ENCODE measurements around the gene PINK1.
"Not testable (repeated sequence)": the region's sequence is repeated elsewhere in the genome, so short reads cannot be mapped to it uniquely, and the experiment has no call there.

The PINK1 gene

DNA sequence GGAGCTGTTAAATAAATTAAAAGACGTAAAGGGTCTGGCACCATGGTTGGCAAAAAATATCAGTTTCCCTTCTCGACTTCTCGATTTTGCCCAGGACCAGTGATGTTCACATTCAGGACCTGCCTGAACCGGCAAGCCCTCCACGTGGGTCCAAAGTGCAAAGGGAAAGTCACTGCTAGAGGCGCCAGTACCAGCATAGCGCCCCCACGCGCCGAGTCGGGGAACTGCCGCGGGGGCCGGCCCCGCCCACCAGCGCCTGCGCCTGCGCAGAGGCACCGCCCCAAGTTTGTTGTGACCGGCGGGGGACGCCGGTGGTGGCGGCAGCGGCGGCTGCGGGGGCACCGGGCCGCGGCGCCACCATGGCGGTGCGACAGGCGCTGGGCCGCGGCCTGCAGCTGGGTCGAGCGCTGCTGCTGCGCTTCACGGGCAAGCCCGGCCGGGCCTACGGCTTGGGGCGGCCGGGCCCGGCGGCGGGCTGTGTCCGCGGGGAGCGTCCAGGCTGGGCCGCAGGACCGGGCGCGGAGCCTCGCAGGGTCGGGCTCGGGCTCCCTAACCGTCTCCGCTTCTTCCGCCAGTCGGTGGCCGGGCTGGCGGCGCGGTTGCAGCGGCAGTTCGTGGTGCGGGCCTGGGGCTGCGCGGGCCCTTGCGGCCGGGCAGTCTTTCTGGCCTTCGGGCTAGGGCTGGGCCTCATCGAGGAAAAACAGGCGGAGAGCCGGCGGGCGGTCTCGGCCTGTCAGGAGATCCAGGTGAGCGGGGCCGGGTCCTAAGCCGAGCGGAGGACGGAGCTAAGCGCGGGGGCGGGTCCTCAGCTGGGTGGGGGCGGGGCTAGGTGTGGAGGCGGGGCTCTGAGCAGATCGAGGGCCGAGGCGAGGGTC lies at the start of gene PINK1:
Gene PINK1, plus strand, starts transcription at position 269 of the 875 bp plus-strand sequence. Its CDS starts 91 bp downstream, at position 360.
- peak in 1 of 2 experiments; percentile 29 for DNase-seq (ENCODE audit: low read depth in 2 of 2)

DNA sequence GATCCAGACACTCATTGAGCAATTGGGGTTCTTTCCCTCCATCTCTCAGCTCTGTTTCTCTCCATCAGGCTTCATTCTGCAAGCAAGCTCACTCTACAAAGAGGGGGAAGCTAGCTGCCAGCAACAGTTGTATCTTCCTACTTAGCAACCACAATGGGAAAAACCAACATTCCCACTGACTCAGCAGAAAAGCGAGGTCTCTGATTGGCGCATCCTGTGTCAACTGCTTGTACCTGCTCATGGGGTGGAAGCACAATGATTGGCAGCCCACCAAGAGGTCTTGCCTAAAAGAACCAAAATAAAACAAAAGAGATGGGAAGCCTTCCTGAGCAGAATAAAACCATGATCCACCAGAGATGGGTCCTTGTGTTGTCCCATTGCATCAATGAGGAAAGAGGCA lies 48.4 kb upstream of the PINK1 start:
- no peak for DNase-seq (ENCODE audit: low read depth in 2 of 2)

DNA sequence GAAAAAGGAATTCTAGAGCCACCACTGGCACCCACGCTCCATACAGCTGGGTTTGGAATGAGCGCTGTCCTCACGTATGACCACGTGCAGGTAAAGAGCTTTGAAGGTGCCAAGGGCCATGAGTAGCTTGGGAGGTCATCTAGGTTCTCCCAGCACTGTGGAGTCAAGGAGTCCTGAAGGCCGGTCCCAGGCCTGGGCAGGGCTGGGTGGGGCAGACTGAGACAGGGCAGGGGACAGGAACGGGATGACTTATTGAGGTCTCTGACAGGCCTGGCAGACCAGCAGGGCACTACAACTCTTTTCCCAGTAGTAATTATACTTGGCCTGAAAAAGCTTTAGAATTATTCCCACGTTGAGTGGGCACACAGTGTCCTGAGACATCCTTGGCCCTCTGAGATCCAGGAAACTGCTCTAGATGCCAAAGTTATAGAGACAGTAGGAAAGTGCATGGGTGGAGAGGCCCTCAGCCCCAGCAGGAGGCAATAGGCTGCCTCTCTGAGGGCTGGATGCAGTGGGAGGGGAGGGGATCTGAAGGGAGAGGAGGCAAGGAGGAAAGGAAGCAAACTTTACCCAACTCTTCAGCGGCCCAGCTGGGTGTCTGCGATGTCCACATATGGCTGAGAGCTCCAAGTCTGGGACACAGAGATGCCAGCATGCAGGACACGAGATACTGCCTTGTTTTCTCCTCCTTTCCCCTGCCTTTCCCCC lies 46.2 kb upstream of the PINK1 start:
- DNase-seq (ENCODE audit: low read depth in 2 of 2) = no peak

DNA sequence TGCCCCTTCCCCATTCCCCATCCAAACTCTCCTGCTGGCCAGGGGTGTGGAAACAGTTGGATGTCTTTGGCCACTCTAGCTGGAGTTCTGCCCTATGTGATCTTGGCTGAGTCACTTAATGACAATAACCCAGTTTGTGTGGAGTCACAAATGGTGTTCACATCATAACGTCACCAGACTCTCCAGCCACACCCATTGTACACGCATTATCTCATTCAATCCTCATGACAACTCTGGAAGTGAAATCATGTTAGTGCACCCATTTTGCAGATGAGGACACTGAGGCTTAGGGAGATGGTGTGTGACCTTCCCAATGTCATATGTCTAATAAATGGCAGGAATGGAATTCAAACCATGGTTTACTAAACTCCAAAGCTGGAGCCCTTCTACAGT lies 45.6 kb upstream of the PINK1 start:
- no peak for DNase-seq (ENCODE audit: low read depth in 2 of 2)

DNA sequence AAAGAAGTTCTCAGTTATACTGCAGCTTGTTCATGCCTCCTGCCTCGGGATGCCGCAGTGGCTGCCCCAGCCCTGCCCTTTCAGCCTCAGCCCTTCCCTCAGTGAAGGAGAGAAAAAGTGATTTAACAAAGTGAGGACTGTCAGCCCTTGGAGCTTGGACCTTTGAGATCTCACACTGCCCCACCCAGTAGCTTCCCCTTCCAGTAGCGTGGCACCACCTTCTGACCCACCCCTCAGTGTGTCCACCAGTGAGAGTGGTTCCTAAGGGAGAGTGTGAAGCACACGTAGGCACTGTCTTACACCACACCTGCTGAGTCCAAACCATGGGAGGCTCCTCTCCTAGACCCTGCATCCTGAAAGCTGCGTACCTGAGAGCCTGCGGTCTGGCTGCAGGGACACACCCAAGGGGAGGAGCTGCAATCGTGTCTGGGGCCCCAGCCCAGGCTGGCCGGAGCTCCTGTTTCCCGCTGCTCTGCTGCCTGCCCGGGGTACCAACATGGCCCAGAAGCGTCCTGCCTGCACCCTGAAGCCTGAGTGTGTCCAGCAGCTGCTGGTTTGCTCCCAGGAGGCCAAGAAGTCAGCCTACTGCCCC lies 44.5 kb upstream of the PINK1 start, which contains the start of gene CDA:
Gene CDA, plus strand, starts transcription at position 464 of the 592 bp plus-strand sequence. Its CDS starts 33 bp downstream, at position 497.
- no peak for DNase-seq (ENCODE audit: low read depth in 2 of 2)

DNA sequence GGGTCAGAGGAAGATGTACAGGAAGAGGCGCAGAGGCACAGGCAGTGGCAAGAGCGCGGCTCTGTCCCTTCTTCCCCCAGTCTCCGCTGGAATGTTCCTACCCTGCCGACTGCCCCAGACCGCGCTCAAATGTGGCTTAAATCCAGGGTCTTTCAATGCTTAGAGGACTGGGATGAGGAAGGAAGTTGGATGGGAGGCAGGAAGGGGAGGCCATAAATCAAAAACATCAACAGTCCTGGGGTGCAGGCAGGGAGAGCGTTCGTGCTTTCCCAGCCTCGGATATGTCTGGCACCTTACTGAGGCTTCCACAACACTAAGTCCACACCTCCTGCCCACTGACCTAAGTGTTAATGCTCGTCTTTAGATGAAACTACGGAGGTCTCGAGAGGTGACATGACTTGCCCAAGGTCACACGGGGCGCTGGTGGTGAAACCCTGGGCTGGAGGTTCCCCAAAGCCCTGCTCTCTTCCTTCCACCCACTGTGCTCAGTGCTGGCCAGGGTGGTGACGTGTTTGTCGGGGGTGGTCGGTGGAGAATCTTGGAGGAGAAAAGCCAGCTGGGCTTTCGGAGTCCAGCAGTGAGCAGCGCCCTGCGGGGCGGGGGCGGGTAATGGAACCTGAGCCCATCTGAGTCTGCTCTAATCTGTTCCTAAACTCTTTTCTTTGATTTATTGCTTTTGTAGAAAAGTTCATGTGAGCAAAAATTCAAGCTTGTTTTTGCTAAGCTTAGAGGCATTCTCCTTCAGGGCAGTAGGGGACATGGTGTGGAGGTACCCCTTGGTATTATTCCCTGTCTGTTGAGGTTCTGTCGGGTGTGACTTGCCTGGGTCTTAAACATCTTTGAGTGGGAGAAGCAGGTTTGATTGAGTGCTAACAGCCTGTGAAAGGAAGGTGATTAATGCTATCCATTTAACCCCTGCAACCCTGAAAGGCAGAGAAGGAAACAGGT lies 43.7 kb upstream of the PINK1 start:
- peak; percentile 65 to 73 for DNase-seq (ENCODE audit: low read depth in 2 of 2)

DNA sequence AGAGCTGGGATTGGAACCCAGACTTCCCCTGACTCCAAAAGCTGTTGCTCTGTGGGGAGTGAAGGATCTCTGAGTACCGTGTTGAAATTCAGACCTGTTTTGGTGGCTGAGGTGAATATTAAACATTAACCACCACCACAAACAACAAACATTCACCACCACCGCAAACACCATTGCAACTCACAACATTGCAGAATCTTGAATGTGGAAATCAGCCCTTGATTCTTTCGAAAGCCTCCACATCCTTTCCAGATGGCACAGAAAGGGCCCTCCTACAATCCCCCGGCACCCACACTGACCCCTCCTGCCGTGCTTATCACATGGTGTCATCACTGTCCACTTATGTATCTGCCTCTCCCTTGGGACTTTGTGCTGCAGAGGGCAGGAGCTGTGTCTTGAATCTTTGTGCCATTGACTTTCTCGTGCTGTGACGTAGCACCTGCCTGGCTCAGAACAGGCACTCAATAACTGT lies 42.9 kb upstream of the PINK1 start:
- DNase-seq (ENCODE audit: low read depth in 2 of 2) = peak; percentile 30 to 34

DNA sequence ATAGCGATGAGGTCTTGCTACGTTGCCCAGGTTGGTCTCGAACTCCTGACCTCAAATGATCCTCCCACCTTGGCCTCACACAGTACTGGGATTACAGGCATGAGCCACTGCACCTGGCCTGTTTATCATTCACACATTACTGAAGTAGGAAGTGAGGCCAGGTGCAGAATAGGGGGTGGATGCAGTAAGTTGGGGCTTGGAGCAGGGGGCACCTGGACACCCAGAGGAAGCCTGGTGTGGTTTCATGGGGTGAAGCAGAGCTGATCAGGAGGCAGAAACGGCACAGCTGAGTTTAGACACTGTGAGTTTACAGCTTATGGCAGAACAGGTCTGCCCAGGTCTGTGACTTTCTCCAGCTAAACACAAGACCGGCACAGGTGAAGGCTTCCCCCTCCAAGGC lies 39.5 kb upstream of the PINK1 start:
- no peak for DNase-seq (ENCODE audit: low read depth in 2 of 2)

DNA sequence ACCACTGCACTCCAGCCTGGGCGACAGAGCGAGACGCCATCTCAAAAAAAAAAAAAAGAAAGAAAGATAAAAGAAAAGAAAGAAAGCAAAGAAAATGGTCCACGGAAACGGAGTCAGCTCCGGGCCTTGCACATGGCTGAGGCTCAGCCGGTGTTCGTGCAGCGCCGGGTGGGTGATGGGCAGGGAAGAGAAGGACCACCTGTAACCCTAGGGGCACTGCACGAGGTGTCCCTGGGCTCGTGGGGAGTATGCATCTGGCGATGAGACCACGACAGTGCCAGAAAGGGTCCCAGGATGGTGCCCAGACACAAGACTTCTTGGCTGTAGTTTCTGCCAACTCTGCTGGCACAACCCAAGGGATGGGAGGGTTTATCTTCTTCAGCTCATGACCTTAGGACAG lies 38.5 kb upstream of the PINK1 start:
- DNase-seq (ENCODE audit: low read depth in 2 of 2) = no peak

DNA sequence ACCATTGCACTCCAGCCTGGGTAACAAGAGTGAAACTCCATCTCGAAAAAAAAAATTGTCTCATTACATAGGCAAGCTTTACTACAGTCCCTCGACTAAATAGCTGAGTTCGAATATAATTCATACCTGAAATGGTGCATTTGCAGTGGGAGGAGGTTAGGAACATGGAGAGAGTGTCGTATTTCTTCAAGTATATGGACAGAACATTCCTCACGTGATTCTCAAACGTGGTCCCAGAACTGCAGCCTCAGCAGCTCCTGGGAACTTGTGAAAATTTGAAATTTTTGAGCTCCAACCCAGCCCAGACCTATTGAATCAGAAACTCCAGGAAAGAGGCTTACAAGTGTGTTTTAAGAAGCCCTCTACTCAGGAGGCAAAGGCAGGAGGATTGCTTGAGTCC lies 37.2 kb upstream of the PINK1 start:
- DNase-seq (ENCODE audit: low read depth in 2 of 2) = no peak

DNA sequence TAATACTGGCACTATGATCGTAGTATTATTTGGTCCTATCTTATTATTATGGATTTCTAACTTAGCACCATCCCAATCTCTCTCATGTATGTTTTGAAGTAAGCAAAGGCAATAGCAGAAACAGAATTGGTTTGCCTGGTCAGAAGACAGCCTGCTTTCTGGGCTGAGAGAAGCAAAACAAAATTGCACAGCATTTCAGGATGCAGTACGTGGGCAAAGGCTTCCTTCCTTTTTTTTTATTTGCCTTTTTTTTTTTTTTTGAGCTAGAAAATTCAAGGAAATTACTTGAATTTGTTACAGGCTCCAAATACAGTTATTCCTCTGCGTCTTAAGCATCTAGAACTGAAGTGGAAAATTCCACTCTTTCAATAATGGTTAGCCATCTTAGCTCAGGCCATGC lies 35.6 kb upstream of the PINK1 start:
- no peak for DNase-seq (ENCODE audit: low read depth in 2 of 2)

DNA sequence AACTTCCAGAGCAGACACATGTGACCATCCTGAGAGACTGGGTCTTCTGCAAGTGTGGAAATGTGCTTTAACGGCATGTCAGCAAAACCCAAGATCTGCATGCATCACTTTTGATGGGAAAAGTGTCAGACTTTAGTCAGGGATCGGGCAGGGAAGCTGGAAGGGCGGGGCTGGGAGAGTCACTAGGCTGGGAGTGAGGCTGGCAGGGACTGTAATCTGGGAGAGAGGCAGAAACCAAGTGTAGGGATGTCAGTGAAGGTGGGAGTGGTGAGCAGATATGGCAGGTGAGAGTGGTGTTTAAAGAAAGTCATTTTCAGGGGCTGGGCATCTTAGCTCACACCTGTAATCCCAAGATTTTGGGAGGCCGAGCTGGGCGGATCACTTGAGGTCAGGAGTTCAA lies 33.1 kb upstream of the PINK1 start:
- no peak for DNase-seq (ENCODE audit: low read depth in 2 of 2)

DNA sequence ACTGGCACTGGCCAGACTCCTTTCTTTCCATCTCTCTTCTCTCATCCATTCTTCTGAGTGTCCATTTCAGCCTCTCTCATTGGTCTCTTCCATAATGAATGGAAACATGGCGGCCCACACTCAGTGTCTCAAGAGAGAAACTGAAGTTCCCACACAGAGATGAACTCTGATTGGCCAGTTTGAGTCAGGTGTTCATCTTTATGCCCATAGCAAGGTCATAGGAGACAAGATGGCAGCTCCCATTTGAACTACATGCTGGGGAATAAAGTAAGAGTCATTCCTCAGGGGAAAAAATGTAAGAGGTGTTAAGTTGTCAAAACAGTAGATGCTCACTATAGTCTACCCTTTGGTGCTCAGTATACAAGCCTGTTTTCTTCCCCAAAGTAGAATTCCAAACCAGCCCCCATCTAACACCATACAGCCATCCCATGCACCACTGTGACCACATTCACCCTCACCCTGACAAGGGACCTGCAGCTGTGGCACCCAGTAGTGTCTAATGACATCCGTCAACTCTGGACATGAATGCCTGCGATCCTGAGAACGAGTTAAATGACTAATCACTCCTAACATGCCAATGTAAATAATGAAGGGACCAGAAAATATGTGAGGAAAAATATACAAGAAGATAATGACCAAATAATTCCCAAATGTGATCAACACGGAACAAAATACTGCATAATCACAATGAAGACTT lies 32.0 kb upstream of the PINK1 start:
- no peak for DNase-seq (ENCODE audit: low read depth in 2 of 2)

DNA sequence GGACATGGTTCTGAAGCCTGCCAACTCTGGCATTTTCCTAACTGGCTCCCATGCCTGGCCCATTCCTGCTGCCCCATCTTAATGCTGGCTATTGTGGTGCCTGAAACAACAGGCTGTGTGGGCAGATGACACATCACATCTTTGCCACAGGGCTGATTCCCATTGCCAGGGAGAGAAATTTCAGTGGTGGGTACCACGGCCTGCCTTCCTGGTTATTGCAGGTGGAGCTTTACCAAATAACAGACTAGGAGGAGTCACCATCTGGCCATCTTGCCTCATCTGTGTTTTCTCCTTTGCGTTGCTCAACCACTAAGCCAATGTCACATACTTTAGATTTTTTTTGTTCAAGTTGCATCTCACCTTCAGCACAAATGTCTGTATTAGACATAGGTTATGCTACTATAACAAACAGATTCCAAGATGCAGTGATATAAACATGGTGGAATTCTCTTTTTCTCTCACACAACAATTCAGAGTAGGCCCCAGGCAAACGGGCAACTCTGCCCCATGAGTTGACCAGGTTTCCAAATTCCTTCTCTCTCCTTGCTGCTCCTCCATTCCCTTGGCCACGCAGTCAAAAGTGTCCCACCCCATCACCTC lies 30.3 kb upstream of the PINK1 start:
- no peak for DNase-seq (ENCODE audit: low read depth in 2 of 2)

DNA sequence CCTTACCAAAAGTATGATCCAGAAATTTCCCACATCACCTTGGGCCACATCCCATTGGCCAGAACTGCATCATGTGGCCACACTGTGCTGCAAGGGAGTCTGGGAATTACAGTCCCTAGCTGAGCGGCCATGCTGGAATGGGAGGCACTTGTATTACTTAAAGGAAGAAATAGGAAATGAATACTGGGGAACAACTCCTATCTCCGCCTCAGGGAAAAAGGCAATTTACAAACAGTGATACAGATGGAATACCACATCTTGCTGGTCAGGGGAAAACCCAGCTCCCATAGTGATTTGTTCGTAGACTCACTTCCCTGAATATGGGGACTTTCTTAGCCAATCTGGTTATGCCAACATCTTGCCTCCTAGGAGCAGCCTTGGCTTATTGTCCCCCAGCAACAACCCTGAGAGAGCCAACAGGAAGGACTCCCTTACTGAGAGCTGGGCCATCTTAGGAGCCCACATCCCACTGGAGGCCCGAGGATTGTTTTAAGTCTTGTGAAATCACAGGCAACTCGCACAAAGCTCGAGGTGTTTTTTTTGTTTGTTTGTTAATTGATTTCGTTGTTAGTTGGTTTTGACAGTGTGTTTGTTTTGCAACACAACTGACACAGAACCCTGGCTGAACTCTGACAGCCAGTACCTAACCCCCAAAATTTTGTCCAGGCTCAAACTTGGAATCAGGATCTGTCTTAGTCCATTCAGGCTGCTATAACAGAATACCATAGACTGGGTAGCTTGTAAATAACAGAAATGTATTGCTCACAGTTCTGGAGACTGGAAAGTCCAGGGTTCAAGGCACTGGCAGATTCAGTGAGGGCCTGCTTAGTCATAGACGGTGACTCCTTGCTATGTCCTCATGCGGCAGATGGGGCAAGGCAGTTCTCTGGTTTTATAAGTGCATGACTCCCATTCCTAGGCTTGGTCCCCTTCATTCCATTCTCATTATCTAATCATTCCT lies 29.5 kb upstream of the PINK1 start:
- DNase-seq (ENCODE audit: low read depth in 2 of 2) = peak; percentile 74

DNA sequence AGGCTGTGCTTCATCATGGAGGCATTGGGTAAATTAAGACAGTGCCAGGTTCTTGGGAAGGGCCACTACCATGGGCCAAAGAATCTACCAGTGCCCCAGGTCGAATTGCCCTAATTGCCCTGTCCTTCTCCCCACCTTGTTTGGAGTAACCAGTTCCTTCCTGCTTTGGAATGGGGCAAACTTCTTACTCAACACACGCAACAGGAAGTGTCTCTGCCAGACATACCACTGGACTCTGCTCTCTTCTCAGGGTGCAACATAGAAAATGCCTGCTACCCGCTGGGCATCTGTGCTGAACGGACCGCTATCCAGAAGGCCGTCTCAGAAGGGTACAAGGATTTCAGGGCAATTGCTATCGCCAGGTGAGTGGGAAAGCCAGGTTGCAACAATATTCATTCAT lies 28.6 kb upstream of the PINK1 start:
- DNase-seq (ENCODE audit: low read depth in 2 of 2) = no peak

DNA sequence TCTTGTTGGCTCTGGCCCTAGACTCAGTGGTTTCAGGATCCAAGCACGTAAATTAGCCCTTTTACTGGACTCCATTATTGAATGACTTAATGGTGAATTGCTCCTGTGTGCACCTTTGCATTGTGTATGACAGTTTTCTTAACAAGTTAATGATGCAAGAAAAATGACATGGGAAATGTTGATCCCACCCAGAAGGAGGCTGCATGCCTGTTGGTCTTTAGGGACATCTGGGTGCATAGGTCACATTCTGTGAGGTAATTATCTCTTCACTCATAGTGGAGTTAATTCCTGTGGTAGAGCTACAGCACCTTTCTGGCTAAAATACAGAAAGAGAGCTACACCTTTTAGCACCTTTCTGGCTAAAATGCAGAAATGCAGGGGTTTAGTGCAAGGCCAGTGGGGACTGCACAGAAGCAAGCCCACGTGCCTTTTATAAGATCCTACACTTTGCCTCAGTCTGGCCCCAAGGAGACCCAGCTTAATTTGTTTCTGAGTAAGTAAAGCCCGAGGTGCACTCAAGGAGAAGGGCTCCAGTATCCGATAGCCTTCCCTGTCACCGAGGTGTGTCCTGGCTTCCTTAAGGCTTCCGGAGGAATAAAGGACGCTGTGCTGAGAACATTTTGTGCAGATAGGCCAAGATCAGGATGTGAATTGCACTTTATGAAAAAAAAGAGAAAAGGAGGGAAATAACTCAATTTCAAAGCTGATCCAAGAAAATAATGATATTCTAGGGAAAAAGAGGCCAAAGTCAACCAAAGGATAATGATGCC lies 26.3 kb upstream of the PINK1 start:
- not testable (repeated sequence) for DNase-seq (ENCODE audit: low read depth in 2 of 2)

DNA sequence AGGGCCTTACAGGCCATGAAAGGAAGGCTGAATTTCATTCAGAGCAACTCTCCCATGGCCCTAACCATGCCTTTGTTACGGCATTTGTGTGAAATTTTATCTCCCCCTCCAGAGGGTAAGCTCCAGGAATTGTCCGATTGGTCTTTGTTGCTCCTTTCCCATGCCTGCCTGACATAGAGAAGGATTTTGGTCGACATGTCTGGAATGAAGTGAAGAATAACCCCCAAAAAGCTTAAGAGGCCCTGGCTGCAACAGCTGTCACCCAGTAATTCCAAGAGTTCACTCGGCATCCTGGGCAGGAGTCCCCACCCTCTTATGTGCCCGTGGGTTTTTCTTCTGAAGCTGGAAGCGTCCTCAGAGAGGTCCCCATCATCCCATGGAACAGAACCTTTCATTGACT lies 23.7 kb upstream of the PINK1 start:
- no peak for DNase-seq (ENCODE audit: low read depth in 2 of 2)
